Measurements from ENCODE around the gene SDSL. TPM values are rescaled to one million over a fixed set of nuclear protein-coding genes. Genes with fewer than 3 reads are reported as not detected.

Gene SDSL
- total RNA-seq, 4 donors from 2014 or later: 7.5 to 21.5 (median 11.4) TPM

DNA sequence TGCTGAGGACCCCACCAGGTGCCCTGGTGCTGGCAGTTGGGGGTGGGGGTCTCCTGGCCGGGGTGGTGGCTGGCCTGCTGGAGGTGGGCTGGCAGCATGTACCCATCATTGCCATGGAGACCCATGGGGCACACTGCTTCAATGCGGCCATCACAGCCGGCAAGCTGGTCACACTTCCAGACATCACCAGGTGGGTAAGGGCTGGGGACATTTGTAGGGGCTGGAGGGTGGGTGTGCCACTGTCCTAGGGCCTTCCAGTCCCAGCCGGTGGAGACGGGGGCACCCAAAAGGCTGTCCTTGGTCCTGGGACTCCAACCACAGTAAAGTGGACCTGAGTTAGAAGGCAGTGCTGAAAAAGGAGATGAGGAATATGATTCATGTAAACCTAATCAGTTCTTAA is 13.2 kb downstream of the SDSL start:
- no peak for DNase-seq
- TF ChIP-seq, protein P1, sequence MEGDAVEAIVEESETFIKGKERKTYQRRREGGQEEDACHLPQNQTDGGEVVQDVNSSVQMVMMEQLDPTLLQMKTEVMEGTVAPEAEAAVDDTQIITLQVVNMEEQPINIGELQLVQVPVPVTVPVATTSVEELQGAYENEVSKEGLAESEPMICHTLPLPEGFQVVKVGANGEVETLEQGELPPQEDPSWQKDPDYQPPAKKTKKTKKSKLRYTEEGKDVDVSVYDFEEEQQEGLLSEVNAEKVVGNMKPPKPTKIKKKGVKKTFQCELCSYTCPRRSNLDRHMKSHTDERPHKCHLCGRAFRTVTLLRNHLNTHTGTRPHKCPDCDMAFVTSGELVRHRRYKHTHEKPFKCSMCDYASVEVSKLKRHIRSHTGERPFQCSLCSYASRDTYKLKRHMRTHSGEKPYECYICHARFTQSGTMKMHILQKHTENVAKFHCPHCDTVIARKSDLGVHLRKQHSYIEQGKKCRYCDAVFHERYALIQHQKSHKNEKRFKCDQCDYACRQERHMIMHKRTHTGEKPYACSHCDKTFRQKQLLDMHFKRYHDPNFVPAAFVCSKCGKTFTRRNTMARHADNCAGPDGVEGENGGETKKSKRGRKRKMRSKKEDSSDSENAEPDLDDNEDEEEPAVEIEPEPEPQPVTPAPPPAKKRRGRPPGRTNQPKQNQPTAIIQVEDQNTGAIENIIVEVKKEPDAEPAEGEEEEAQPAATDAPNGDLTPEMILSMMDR (IDR thresholded peaks at IDR 0.05): no peak
- TF ChIP-seq POLR2A (IDR thresholded peaks at IDR 0.05): no peak
- Histone ChIP-seq H3K4me1 (no peaks in the 10 kb centered on the region), H3K27ac (no peak overlapping the region), H3K27me3 (no peaks in the 10 kb centered on the region), H3K9me3 (no peaks in the 10 kb centered on the region), H3K36me3 (no peaks in the 10 kb centered on the region), H3K4me3 (no peak overlapping the region)

DNA sequence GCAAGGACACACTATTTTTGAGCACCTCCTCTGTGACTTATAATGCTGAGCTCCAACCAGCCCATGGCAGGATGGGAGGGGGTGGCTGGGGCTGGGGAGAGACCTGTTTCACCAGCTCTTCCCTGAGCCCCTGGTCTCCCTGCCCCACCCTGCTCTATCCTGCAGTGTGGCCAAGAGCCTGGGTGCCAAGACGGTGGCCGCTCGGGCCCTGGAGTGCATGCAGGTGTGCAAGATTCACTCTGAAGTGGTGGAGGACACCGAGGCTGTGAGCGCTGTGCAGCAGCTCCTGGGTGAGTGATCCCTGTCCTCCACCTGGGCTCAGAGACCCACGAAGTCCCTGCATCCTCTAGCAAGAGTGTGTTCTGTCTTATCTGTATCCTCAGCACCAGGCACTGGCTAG is 14.4 kb downstream of the SDSL start:
- H3K36me3 ChIP-seq: no peaks in the 10 kb centered on the region
- no peak for TF ChIP-seq POLR2A (IDR thresholded peaks at IDR 0.05)
- TF ChIP-seq, protein P1 (IDR thresholded peaks at IDR 0.05): no peak
- H3K27ac ChIP-seq: no peak overlapping the region
- no peaks in the 10 kb centered on the region for H3K27me3 ChIP-seq
- H3K4me3 ChIP-seq: no peak overlapping the region
- no peaks in the 10 kb centered on the region for H3K4me1 ChIP-seq
- DNase-seq: no peak
- H3K9me3 ChIP-seq: no peaks in the 10 kb centered on the region

GRCh38 chr12:113436993-113437728 is 15.0 kb downstream of the SDSL start:
- H3K4me1 ChIP-seq: no peaks in the 10 kb centered on the region
- H3K4me3 ChIP-seq: no peak overlapping the region
- no peaks in the 10 kb centered on the region for H3K9me3 ChIP-seq
- no peak overlapping the region for H3K27ac ChIP-seq
- TF ChIP-seq POLR2A (IDR thresholded peaks at IDR 0.05): no peak
- TF ChIP-seq, protein P1 (IDR thresholded peaks at IDR 0.05): no peak
- no peak for DNase-seq
- no peaks in the 10 kb centered on the region for H3K27me3 ChIP-seq
- no peaks in the 10 kb centered on the region for H3K36me3 ChIP-seq

GRCh38 chr12:113437729-113438100 is 15.5 kb downstream of the SDSL start:
- Histone ChIP-seq H3K36me3 (no peaks in the 10 kb centered on the region), H3K4me3 (no peak overlapping the region), H3K27ac (no peak overlapping the region), H3K27me3 (no peaks in the 10 kb centered on the region), H3K4me1 (no peaks in the 10 kb centered on the region), H3K9me3 (no peaks in the 10 kb centered on the region)
- no peak for DNase-seq
- no peak for TF ChIP-seq POLR2A (IDR thresholded peaks at IDR 0.05)
- TF ChIP-seq, protein P1 (IDR thresholded peaks at IDR 0.05): no peak

GRCh38 chr12:113438523-113439300 is 16.5 kb downstream of the SDSL start:
- TF ChIP-seq, protein P1 (IDR thresholded peaks at IDR 0.05): no peak
- TF ChIP-seq POLR2A (IDR thresholded peaks at IDR 0.05): no peak
- H3K4me3 ChIP-seq: no peak overlapping the region
- H3K36me3 ChIP-seq: no peaks in the 10 kb centered on the region

More at GRCh38 chr12:113438523-113439300, 16.5 kb downstream of the SDSL start:
- Histone ChIP-seq H3K4me1 (no peaks in the 10 kb centered on the region), H3K27me3 (no peaks in the 10 kb centered on the region), H3K27ac (no peak overlapping the region), H3K9me3 (no peaks in the 10 kb centered on the region)
- DNase-seq: no peak

All from Peyer's patch (tissue), 4 donors.